HepG2 (cell line): ENCODE data around the gene KIAA1958. TPM values are rescaled to one million over a fixed set of nuclear protein-coding genes. Genes with fewer than 3 reads are reported as not detected.

Experiments
- ATAC-seq: fragments of 200-7000 bp; cut with Tn5 transposase; 3 replicates; pipeline ENCODE4 v1.9.1; 2020; ENCODE audit warnings: mild to moderate bottlenecking, moderate library complexity
- BruUV-seq: library from RNA; stranded (reverse); fragments of 400-500 nt; replicated peaks from 2 replicates; lab custom pipeline; 2021; lab: Mats Ljungman, UMichigan
- CTCF ChIA-PET: fragments of 300-600 bp; formaldehyde crosslinking; extraction: SDS; loops from one replicate; lab custom pipeline; 2021; ENCODE audit warnings: low total read pairs, inconsistent platforms, low intra/inter-chr PET ratio; lab: Yijun Ruan, JAX
- POLR2A ChIA-PET: fragments of 350-600 bp; sonication (Branson Sonifier 250); formaldehyde crosslinking; loops from one replicate; lab custom pipeline; 2020; ENCODE audit warnings: antibody characterized with exemption, inconsistent platforms; lab: Yijun Ruan, JAX
- DNase-seq: peaks from one replicate; pipeline ENCODE4 v3.0.0-alpha.2; 2015; ENCODE audit warnings: low spot score
- FAIRE-seq: peaks from 3 replicates; lab custom pipeline; 2011; peaks lifted over from hg19 to GRCh38; lab: Jason Lieb, UNC
- H2AFZ ChIP-seq: one replicate; pipeline ENCODE4 v1.6.1; 2011; ENCODE audit warnings: low read length, inconsistent platforms
- H3K27ac ChIP-seq: fragments of 300-600 bp; 3 replicates; pipeline ENCODE4 v1.8.0; 2011; ENCODE audit warnings: mixed run types, mild to moderate bottlenecking, mixed read lengths, low read length, inconsistent platforms; ENCODE audit not compliant: insufficient read depth; ENCODE audit errors: extremely low read length
- H3K27me3 ChIP-seq, 2 experiments: fragments of 200-600 bp in 1 of 2; 2 replicates in 1 of 2; 3 replicates in 1 of 2; pipeline versions ENCODE4 v1.6.0 to v1.8.0; 2011; ENCODE audit warnings: low read length in 2 of 2, mild to moderate bottlenecking in 2 of 2, moderate library complexity in 2 of 2, inconsistent platforms in 1 of 2; ENCODE audit not compliant: insufficient read depth in 2 of 2, control insufficient read depth in 1 of 2
- H3K36me3 ChIP-seq, 2 experiments: fragments of 200-600 bp in 1 of 2; replicated peaks in 1 of 2; 2 replicates in 1 of 2; 3 replicates in 1 of 2; pipeline versions ENCODE4 v1.5.1 to v1.8.0; 2011; ENCODE audit warnings: low read length in 2 of 2, inconsistent platforms in 1 of 2; ENCODE audit not compliant: insufficient read depth in 2 of 2, control insufficient read depth in 1 of 2
- H3K4me1 ChIP-seq: 2 replicates; pipeline ENCODE4 v1.5.1; 2012; ENCODE audit warnings: low read length, inconsistent platforms; ENCODE audit not compliant: insufficient read depth
- H3K4me2 ChIP-seq: 2 replicates; pipeline ENCODE4 v1.6.0; 2011; ENCODE audit warnings: low read depth, low read length, inconsistent platforms
- H3K4me3 ChIP-seq, 3 experiments: fragments of 200-600 bp in 1 of 3; sonication (generic), shearing (Covaris generic) in 1 of 3; replicated peaks in 1 of 3; 2 replicates each; pipeline ENCODE4 v1.5.1; 2011 to 2016; ENCODE audit warnings: low read length in 3 of 3, inconsistent platforms in 2 of 3, low read depth in 2 of 3, mild to moderate bottlenecking in 2 of 3, control low read depth in 1 of 3, mixed read lengths in 1 of 3; ENCODE audit not compliant: insufficient read depth in 1 of 3
- H3K79me2 ChIP-seq: one replicate; pipeline ENCODE4 v1.6.1; 2011; ENCODE audit warnings: low read length, inconsistent platforms; ENCODE audit not compliant: insufficient read depth
- H3K9ac ChIP-seq: 2 replicates; pipeline ENCODE4 v1.6.0; 2011; ENCODE audit warnings: mild to moderate bottlenecking, low read depth, low read length, inconsistent platforms; ENCODE audit not compliant: insufficient read depth
- H3K9me3 ChIP-seq: 2 replicates; pipeline ENCODE4 v1.5.1; 2012; ENCODE audit warnings: mild to moderate bottlenecking, low read length
- H4K20me1 ChIP-seq: 2 replicates; pipeline ENCODE4 v1.6.0; 2011; ENCODE audit warnings: inconsistent platforms, mild to moderate bottlenecking, low read length, moderate library complexity; ENCODE audit not compliant: insufficient read depth
- GATAD1 ChIP-seq: IDR thresholded peaks from 2 replicates; pipeline ENCODE4 v1.6.1; 2016; ENCODE audit warnings: missing genetic modification reagents, missing compliant biosample characterization
- HOXA7 ChIP-seq: sonication (generic); formaldehyde crosslinking; IDR thresholded peaks from 2 replicates; pipeline ENCODE4 v1.8.1; 2022; ENCODE audit warnings: mild to moderate bottlenecking, missing genetic modification reagents, moderate library complexity
- MNT ChIP-seq: fragments of 450-650 bp; IDR thresholded peaks from 2 replicates; pipeline ENCODE4 v1.6.1; 2016
- SMAD1 ChIP-seq: sonication (generic); formaldehyde crosslinking; IDR thresholded peaks from 2 replicates; pipeline ENCODE4 v1.4.0; 2020; ENCODE audit warnings: missing genetic modification reagents, low read depth, mild to moderate bottlenecking, borderline replicate concordance
- SMARCE1 ChIP-seq: fragments of 450-650 bp; IDR thresholded peaks from 2 replicates; pipeline ENCODE4 v1.6.1; 2017; ENCODE audit warnings: borderline replicate concordance
- SMYD3 ChIP-seq: sonication (generic); formaldehyde crosslinking; IDR thresholded peaks from 2 replicates; pipeline ENCODE4 v1.8.1; 2023; ENCODE audit warnings: mild to moderate bottlenecking, missing genetic modification reagents
- STAG1 ChIP-seq: sonication (generic); formaldehyde crosslinking; IDR thresholded peaks from 2 replicates; pipeline ENCODE4 v1.4.0; 2020; ENCODE audit warnings: missing genetic modification reagents
- ZNF432 ChIP-seq: sonication (generic); formaldehyde crosslinking; IDR thresholded peaks from 2 replicates; pipeline ENCODE4 v1.5.0; 2020; ENCODE audit warnings: missing genetic modification reagents, mild to moderate bottlenecking, borderline replicate concordance
- ZNF564 ChIP-seq: sonication (generic); formaldehyde crosslinking; IDR thresholded peaks from 2 replicates; pipeline ENCODE4 v1.8.1; 2023; ENCODE audit warnings: mild to moderate bottlenecking, missing genetic modification reagents
- WGBS: methylation state at CpG from one replicate; pipeline ENCODE4 v1.1.6; 2017; ENCODE audit warnings: low lambda C conversion rate; 5-methylcytosine and 5-hydroxymethylcytosine counted together
- in situ Hi-C: cut with HindIII; loops from 2 replicates; pipeline ENCODE4 v1.10.0; 2017; ENCODE audit warnings: low pct_unique_long_range_greater_than_20kb; ENCODE audit not compliant: extremely low pct_ligation_motif_present
- intact Hi-C: fragments of 100-400 bp; cut with micrococcal nuclease; formaldehyde crosslinking; loops from one replicate; pipeline ENCODE4 v1.10.0; 2022; ENCODE audit not compliant: unreplicated experiment
- polyA plus RNA-seq, 8 experiments: library from polyadenylated mRNA; depleted of rRNA in 3 of 8; stranded (reverse) in 7 of 8; unstranded in 1 of 8; fragments of >200 nt; fragmentation: Illumina TruSeq in 4 of 8; extraction: Trizol in 4 of 8; gene quantifications; 2 replicates each; pipeline versions ENCODE4 v1.2.1 to v1.2.3, GENCODE V29; 2011 to 2016; ENCODE audit warnings: low read depth in 4 of 8, missing spikeins in 1 of 8, mixed read lengths in 1 of 8; ENCODE audit not compliant: insufficient read depth in 1 of 8
- total RNA-seq, 5 experiments: library from RNA; depleted of rRNA; stranded (reverse); fragments of >200 nt; fragmentation: Illumina TruSeq; extraction: Trizol; gene quantifications; 2 replicates each; pipeline ENCODE4 v1.2.3, GENCODE V29; 2016; ENCODE audit warnings: low read depth in 1 of 5
- TF ChIP-seq, protein P1 (sequence below): sonication (generic); formaldehyde crosslinking; IDR thresholded peaks from 2 replicates; pipeline ENCODE4 v1.4.0; 2020; ENCODE audit warnings: mild to moderate bottlenecking, low read depth, missing genetic modification reagents
- TF ChIP-seq, protein P2 (sequence below): sonication (generic); formaldehyde crosslinking; IDR thresholded peaks from 2 replicates; pipeline ENCODE4 v1.5.0; 2020; ENCODE audit warnings: mild to moderate bottlenecking, missing genetic modification reagents, moderate library complexity

The KIAA1958 gene
- total and polyA plus RNA-seq, 2 of the 13 experiments (the other 11 are each of a cell fraction or from before 2014, with no cell fraction given) = 8.5 to 10.3 TPM

GRCh38 chr9:112664531-112664930 is 177.9 kb downstream of the KIAA1958 start:
- no peaks in the 10 kb centered on the region for H4K20me1 ChIP-seq
- H3K27ac ChIP-seq = no peak overlapping the region
- DNase-seq = no peak
- no TSS peak for BruUV-seq
- no peak for FAIRE-seq
- POLR2A ChIA-PET = no interaction called here
- peaks cover 2 to 14% of the 10 kb centered on the region in 2 experiments; a peak in 4 of 5 replicates for H3K36me3 ChIP-seq
- H3K4me1 ChIP-seq = no peaks in the 10 kb centered on the region
- CTCF ChIA-PET = interaction anchor here (1.2 kb wide), 1 partner anchor 222 kb away, joined by 3 read pairs; no protein-coding TSS in a partner anchor
- no peaks in the 10 kb centered on the region for H3K79me2 ChIP-seq
- ATAC-seq = no peak
- no peak overlapping the region for H2AFZ ChIP-seq
- H3K9ac ChIP-seq = no peak overlapping the region
- H3K27me3 ChIP-seq = no peaks in the 10 kb centered on the region
- H3K4me2 ChIP-seq = no peak overlapping the region
- intact Hi-C loops (no loop called here), in situ Hi-C loops (no loop called here)
- 96% methylated on average over 3 of the region's 3 CpGs for WGBS
- no peak for TF ChIP-seq GATAD1 (CRISPR knock-in tag)
- TF ChIP-seq MNT = no peak
- no peak for TF ChIP-seq HOXA7
- H3K9me3 ChIP-seq = no peaks in the 10 kb centered on the region
- H3K4me3 ChIP-seq = no peak overlapping the region

DNA sequence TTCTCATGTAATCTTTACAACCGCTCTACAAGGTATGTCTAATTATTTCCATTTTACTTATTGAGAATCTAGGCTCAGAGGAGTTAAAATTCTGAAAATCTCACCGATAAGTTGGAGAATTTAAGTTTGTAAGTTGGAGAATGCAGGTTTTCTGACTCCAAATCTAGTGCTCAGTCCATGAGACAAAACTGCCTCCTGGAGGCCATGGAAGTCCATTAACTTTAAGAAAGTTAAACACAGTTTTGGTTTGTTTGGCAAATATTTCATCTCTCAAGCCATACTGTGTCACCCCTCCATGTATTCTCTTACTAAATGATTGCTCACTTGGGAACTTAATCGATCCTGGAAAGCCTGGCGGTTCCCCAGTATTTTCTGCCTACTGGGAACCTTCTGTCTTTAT is 178.7 kb downstream of the KIAA1958 start:
- peak; percentile 64 for FAIRE-seq
- DNase-seq = no peak
- no peak overlapping the region for H2AFZ ChIP-seq
- TF ChIP-seq STAG1 (CRISPR knock-in tag) (peak; percentile 74), ZNF564 (CRISPR knock-in tag) (no peak), ZNF432 (CRISPR knock-in tag) (no peak), SMARCE1 (no peak), SMYD3 (CRISPR knock-in tag) (no peak), SMAD1 (no peak)
- TF ChIP-seq, protein P1, sequence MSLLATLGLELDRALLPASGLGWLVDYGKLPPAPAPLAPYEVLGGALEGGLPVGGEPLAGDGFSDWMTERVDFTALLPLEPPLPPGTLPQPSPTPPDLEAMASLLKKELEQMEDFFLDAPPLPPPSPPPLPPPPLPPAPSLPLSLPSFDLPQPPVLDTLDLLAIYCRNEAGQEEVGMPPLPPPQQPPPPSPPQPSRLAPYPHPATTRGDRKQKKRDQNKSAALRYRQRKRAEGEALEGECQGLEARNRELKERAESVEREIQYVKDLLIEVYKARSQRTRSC (CRISPR knock-in tag) = no peak
- TF ChIP-seq, protein P2, sequence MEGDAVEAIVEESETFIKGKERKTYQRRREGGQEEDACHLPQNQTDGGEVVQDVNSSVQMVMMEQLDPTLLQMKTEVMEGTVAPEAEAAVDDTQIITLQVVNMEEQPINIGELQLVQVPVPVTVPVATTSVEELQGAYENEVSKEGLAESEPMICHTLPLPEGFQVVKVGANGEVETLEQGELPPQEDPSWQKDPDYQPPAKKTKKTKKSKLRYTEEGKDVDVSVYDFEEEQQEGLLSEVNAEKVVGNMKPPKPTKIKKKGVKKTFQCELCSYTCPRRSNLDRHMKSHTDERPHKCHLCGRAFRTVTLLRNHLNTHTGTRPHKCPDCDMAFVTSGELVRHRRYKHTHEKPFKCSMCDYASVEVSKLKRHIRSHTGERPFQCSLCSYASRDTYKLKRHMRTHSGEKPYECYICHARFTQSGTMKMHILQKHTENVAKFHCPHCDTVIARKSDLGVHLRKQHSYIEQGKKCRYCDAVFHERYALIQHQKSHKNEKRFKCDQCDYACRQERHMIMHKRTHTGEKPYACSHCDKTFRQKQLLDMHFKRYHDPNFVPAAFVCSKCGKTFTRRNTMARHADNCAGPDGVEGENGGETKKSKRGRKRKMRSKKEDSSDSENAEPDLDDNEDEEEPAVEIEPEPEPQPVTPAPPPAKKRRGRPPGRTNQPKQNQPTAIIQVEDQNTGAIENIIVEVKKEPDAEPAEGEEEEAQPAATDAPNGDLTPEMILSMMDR (CRISPR knock-in tag) = peak; percentile 51
- H3K27me3 ChIP-seq = no peaks in the 10 kb centered on the region
- in situ Hi-C loops = no loop called here
- H3K27ac ChIP-seq = no peak overlapping the region
- peaks cover 0 to 8% of the 10 kb centered on the region in 2 experiments; a peak in 1 of 5 replicates for H3K36me3 ChIP-seq
- ChIA-PET CTCF (no interaction called here), POLR2A (no interaction called here)
- H3K9me3 ChIP-seq = no peaks in the 10 kb centered on the region
- no peaks in the 10 kb centered on the region for H4K20me1 ChIP-seq
- no peak overlapping the region for H3K4me3 ChIP-seq
- BruUV-seq = no TSS peak
- 86% methylated on average over 4 of the region's 4 CpGs for WGBS
- H3K4me1 ChIP-seq = no peaks in the 10 kb centered on the region
- no peak for ATAC-seq
- H3K79me2 ChIP-seq = no peaks in the 10 kb centered on the region
- H3K4me2 ChIP-seq = no peak overlapping the region
- no peak overlapping the region for H3K9ac ChIP-seq
- intact Hi-C loops = loop anchor here (1.0 kb wide), 1 partner anchor 222 kb away; no protein-coding TSS in a partner anchor
